Erythroblast (primary cell): Measurements from ENCODE around the gene PLXND1.

Experiments used
- GATA1 ChIP-seq: IDR thresholded peaks from 2 replicates; pipeline ENCODE4 v1.6.1; 2011; ENCODE audit warnings: low read depth, mild to moderate bottlenecking, control low read depth, low read length, moderate library complexity
- POLR2A ChIP-seq: IDR thresholded peaks from 2 replicates; pipeline ENCODE4 v1.6.1; 2011; ENCODE audit warnings: mild to moderate bottlenecking, low read length

DNA sequence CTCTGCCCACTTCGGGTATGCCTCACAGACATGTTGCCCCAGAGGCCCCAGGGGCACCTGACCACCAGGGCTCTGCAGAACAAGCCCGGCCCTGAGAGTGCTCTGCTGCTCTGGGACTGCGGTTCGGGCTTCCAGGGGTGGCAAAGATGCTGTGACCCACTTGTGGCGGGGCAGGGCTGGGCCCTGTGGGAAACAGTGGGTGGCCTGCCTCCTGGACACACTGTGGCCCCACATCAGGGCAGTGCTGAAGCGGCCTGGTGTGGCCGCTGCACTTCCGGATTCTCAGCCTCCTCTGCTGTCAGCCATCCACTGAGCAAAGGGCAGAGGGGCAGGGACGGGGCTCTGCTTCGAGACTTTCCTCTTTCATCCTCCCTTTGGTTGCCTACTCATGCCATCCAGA, 26.5 kb upstream of the PLXND1 start:
- TF ChIP-seq POLR2A (no peak), GATA1 (no peak)
